HG02884 (cell line): ENCODE measurements around the gene ELFN1.

Experiments used
- ATAC-seq: cut with Tn5 transposase; IDR thresholded peaks from one replicate; pipeline ENCODE4 v1.9.1; 2021; ENCODE audit warnings: mild to moderate bottlenecking, moderate library complexity; ENCODE audit not compliant: unreplicated experiment

The ELFN1 gene

DNA sequence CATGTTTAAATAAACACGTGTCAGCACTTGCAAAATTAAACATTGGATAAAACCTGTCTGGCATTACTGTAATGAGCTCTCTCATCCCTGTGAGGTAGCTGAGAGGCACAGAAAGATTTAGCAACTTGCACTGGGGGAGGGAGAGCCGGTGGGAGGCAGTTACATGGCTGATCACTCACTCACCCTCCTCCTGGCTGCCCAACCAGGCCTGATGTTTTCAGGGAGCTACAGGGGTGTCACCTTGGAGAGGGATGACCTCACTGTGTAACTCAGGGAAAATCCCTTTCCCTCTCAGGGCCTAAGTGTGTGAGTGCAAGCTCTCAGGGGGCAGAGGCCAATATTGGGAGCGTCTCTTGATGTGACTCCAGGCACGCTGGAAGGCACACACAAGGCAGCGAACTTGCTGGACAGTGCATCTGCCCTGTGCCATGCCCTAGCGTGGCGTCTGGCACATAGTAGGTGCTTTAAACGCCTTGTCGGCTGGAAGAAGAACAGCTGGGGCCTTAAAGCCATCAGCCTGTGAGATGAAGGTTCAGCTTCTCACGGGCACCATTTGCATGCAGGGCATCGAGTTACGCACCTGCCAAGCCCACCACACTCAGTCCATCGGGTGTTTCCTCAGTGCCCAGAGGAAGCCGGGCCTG lies 51.1 kb downstream of the ELFN1 start:
- ATAC-seq, result no peak

DNA sequence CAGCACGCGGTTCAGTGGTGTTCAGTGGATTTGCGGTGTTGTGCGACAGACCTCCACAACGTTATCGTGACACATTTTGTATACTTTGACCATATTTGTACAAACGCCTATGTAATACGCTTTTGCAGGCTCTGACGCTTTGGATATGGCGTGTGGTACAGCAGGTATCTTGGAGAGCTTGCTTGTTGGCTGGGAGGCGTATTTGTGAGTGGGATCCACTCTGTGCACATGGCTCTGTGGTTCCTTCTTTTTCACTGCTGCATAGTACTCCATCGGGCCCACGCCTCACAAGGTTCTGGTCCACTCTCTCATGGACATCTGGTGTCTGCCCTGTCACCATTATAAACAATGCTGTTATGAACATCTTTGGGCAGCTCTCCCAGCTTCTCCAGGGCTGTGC lies 53.2 kb downstream of the ELFN1 start:
- no peak for ATAC-seq

DNA sequence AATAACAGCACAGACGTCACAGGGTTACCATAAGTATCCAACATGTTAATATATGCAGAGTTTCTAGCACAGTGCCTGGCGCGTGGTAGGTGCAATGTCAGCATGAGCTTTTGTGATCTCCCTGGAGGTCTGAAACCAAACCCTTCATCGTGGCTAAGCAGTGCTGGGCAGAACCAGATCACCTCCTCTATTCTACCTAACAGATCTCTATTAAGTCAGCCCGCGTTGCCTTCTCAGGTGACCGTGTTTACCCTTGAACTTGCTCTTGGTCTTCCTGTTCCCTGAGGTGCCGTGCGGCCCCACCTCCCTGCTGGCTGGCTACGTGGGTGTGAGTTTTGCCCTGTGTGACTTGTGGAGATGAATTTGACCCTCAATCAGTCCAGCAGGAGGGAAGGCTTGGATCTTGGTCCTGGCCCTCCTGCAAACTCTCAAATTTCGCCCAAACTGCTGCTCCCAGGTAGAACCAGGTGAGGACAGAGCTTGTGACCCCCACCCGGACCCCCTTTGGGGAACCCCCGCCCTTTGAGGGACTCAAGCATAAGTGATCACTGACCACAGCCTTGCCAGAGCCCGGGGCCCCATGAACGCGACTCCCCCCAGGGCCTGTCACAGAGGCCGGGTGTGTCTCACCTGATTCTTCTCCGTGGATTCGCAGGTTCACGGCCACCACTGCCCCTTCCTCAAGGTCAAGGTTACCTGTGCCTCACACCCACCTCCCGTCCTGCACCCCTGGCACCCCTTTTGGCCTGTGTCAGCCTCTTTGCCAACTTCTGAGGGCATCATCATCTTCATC lies 54.2 kb downstream of the ELFN1 start:
- no peak for ATAC-seq

DNA sequence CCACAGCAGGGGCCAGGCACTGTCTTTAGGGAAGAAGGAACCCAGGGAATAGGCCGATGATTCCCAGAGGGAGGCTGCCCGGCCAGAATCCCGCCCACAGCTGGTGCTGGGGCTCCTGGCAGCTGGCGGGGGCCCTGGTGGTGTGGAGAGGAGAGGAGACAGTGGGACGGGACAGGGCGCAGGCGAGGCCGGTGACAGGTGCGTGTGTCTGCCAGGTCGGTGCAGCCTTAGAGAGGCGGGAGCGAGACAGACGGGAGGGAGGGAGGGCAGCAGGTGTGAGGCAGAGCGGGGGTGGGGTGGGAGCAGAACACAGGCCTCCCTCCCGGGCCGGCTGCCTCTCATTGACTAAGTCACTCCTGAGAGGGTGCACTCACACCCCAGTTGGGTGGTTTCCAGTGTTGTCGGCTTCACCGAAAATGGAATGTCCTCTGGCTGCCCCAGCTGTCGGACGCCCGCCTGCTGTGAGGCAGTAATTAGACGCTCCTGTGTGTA lies 55.2 kb downstream of the ELFN1 start:
- no peak for ATAC-seq

DNA sequence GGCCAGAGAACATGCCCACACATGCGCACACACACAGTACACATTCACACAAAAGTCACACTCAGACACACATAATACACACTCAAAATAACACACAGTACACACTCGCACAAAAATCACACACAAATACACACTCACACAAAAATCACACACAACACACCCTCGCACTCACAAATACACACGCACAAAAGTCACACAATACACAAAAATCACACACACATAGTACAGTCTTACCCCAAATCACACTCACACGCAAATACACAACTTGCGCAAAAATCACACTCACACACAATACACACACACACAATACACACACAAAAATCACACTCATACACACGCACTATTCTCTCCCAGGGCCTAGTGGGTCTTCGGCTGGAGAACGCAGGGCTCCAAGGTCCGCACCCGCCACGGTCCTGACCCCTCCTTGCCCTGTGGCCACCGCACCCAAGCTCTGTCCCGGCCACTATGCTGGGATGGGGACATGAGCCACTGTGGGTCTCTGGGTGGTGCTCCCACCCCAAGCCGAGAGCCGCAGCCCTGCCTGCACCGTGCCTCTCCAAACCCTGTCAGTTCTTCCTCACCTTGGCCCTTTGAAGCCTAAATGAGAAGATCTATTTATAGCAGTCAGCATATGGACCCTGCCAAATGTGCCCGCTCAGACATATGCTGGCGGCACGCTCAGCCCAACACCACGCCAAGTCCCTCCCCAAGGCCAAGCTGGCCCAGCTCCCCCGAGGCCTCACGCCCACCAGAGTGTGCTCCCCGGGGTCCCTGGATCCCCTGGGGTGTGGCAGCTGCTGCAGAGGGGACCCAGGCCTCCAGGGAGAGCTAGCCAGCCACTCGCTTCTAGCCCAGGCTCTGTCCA lies 55.9 kb downstream of the ELFN1 start:
- ATAC-seq, result no peak

DNA sequence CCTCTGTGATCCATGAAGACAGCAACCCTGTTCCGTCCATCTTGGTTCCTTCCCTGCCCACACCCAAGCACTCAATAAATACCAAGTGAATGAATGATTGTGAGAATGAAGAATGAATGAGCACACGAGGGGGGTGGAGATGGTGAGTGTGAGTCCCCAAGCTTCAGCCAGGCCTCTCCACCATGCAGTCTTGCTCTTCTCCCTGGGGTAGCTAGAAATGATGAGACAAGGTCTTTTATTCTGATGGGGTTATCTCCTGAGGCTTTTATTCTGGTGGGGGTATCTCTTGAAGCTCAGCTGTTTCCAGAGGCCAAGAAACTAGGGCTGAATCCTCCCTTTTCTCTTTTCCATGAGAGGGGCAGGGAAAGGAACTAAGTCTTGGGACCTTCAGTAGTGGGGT lies 57.0 kb downstream of the ELFN1 start:
- ATAC-seq, result no peak

DNA sequence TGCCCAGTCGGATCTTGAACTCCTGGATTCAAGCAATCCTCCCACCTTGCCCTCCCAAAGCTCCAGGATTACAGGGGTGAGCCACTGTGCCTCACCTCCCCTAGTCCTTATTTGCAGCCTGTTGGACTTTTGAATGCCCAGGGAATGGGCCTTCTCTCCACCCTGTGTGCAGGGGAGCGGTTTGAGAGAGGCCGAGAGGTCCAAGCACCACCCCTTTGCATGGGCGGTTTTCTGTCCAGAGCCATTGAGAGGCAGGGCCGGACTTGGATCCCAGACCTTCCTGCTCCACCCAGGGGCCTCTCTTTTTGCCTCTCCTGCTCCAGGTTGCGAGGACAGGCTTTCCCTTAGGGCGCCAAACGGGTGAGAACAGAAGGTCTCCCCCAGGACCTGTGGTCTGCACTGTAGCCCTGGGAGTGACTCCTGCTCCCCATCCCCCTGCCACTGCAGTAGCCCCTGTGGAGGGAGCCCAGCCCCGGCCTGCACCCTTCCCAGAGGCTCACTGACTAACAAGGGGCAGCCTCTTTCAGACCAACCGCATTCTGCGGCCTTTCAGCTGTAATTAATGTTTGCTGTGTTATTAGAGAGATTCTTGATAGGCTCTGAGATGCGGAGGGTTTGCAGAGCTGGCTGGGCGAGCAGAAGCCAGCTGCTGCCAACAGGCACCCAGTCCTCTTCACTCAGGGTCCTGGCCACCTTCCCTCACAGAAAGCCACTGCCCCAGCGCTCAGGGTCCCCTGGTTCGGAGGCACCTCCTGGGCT lies 57.9 kb downstream of the ELFN1 start:
- ATAC-seq, result no peak

DNA sequence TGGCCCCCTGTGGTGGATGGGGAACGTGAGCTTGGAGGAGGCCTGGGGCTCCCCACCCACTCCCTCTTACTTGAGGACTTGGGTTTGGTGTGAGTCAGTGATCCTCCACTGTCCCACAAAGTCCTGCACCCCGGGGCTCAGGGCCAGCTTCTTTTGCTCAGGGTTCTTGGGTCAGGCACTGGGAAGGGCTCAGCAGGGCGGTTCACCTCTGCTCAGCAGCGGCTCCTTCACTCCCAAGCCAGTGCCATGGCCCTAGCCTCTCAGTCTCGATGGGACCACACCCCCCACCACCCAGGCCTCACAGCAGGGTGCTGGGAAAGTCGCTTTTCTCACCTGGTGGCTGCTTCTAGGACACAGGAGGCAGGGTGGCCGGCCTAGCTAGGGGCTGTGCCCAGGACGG lies 59.1 kb downstream of the ELFN1 start:
- ATAC-seq, result no peak

DNA sequence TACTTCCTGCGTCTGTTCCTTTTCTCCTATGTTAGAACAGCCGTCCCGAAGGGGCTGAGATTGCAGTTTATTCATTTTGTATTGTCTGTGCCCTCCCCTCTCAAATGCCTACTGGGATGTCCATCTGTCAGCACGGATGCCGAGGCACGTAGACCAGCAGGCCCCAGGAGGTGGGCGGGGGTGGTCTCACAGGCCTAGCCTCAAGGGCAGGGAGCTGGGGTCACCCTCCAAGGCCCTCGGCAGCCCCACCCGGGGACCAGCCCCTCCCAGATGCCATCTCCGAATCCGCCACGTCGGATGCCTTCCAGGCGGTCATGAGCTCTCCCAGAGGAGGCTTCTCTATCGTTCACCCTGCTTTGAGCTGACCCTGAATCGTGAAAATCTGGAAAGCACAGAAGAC lies 59.7 kb downstream of the ELFN1 start:
- ATAC-seq, result no peak

DNA sequence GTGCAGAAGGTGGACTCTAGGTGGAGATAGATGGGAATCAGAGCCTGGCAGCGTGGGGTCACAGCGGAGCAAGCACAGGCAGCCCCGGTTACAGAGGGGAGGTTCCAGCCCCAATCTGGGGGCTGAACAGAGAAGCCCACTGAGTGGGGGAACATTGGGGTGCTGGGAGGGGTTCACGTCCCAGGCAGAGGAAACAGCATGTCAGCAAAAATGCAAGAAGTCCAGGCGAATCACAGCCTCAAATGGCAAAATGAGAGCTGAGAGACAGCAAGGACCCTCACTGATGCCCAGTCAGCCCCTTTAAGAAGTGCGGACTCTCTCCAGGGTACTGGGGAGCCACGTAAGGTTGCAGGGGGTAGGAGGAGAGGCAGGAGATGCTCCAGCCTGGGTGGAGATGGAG lies 62.0 kb downstream of the ELFN1 start:
- ATAC-seq, result no peak

DNA sequence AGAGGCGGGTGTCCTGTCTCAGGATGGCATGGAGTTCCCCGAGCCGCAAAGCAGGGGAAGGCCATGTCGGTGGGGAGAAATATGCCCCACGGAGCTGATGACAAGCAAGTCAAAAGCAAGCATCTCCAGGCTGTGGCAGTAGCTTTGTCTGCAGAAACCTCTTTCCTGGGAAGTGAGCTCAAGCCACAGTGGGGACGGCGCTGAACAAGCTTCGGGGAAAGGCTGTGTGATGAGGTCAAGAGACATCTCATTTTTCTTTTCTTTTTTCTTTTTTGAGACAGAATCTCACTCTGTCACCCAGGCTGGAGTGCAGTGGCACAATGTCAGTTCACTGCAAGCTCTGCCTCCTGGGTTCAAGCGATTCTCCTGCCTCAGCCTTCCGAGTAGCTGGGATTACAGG lies 62.6 kb downstream of the ELFN1 start:
- ATAC-seq, result no peak

DNA sequence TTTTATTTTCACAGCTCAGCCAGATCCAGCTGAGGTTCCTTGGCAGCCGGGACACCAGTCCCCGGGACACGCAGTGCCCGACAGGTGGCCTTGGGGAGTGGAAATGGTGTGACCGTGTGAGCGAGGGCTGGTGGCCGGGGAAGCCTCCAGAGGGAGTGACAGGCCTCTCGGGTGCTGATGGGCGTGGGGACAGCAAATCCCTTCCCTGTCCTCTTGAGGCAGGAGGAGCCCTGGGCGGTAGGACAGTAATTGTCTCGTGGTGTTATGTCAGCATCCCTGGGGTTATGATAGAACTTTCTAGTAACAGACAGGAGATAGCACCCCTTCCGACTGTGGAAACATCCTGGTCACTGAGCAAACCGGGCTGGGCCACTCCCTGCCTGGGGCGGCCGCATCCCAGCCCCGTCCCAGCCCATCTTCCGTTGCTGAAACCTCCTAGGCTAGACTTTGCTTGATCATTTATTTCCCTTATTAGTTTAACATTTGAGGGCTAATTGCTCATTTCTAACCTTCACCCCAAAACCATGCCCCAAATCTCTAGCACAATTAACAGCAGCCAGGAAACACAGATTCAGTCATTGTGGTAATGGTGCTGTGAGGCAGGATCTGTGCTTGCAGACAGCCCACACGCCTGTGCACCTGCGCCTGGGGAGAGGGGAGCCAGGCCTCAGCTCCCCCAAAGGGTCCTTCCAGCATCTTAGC lies 63.3 kb downstream of the ELFN1 start:
- ATAC-seq, result no peak

DNA sequence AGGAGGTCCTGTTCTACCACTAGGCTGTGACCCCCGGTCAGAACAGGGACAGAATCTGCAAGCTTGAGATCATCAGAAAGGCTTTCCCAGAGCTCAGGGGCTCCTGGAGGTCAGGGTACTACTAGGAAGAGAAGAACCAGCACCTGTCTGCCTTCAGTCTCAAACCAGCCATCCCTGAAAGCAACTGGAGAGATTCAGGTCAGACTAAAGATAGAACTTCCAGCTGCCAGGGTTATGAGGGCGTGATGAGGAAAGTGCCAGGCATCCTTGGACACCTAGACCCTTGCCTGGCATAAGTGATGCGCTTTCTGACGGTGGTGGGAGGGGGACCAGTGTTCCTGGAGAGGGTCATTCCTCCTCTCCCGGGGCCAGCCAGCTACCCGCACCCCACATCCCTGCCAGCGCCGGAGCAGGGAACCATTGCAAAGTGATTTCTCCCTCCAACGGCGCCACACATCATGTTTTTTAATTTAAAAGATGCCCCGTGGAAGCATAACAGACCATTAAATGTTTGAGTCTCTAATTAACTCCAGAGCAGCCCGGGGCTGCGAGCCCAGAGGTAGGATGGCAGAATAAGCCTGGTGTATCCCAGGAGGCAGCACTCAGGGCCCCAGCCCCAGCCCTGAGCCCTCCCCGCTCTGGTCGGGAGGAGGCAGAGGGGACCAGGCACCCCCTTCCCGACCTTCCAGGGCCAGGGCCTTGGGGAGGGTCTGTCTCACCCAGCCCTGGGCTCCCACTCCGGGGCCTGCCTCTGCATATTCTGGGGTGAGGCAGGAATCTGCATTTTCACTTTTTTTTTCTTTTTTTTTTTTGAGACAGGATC lies 64.0 kb downstream of the ELFN1 start:
- ATAC-seq, result no peak

DNA sequence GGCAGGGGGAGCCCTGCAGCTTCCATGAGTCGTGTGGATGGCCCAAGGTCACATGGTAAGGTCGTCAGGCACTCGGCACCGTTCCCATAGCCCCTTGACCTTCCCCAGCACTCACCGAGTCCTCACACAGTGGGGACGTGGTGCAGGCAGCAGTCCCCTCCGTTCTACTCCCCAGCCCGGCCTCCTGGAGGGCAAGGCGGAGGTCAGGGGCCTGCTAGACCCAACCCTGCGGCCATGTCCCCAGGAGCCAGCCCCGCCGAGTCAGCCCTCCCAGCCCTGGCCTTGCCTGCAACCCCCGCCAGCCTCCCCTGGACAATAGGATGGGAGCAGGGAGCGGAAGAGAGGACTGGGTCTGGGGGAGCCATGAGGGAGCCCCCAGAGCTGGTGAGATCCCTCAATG lies 65.2 kb downstream of the ELFN1 start:
- ATAC-seq, result no peak

DNA sequence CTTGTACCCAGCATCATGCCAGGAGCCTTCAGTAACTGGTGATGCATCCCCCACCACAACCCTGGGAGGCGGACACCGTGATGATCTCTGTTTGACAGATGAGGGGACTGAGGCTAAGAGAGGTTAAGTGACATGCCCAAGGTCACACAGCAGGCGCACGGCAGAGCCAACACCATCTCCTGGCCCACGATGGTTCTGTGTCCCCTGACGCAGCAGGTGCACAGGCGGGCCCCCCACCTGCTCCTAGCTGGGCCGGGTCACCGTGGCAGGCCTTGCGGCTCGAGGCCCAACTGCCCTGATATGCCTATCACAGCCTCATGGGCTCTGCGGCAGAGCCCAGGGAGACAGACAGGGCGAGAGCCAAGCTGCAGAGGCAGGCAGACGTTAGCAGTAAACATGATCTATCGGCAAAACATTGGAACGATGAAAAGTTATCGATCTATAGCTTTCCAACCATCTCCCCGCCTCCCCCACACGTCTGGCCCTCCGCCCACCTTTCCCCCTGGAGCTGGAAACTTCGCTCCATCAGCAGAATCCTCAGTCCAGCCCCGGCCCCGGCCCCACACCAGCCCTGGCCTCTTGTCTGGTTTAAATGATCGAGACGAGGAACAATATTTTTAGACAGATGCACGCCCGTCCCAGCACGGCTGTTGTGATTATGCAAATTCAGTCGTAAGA lies 65.9 kb downstream of the ELFN1 start:
- no peak for ATAC-seq

DNA sequence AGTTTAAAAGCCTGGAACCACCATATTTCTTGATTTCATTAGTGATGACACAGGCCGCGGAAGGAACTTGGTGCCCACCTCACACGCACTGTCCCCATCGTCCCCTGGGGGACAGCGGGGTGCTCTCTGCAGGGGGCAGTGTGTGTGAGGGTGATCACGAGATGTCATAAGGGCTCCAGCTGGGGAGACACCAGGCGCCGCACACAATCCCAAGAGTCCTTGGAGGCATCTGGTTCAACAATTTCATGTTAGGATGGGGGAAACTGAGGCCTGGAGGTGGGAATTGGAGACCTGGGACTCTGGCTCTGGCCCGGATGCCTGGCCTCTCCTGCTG lies 66.4 kb downstream of the ELFN1 start:
- no peak for ATAC-seq

DNA sequence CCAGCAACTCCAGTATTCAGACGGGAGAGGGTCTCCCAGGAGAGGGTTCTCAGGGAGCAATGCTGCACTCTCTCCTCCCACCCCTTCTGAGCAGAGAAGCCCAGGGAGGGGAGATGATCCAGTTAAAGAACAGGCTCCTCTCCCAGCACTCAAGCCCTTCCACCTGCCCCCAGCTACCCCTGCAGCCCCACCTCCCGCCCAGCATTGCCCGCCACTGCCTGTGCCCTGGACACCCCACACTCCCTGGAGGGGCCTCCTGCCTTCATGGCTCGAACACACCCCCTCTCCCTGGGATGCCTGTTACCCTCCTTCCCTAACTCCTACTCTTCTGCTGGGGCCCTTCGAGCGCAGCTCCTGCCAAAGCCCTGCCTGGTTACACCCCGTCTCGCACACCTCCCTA lies 66.8 kb downstream of the ELFN1 start:
- no peak for ATAC-seq

DNA sequence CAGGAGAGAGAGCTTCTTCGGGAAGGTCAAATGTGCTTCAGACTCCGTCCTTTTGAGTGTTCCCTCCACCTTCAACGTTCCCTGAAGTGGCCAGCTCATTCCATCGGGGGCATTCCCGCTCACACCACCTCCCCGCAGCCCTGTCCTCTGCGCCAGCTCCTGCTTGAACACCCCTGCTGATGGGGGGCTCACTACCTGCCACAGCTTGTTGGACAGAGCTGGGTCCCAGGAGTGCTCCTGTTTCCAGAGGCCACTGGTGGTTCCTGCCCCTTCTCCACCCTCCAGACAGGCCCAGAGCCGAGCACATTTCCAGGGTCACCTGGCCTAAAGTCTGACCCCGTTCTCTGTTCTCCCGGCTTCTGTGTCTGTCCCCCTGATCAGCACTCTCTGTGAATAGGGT lies 67.4 kb downstream of the ELFN1 start:
- ATAC-seq, result no peak

DNA sequence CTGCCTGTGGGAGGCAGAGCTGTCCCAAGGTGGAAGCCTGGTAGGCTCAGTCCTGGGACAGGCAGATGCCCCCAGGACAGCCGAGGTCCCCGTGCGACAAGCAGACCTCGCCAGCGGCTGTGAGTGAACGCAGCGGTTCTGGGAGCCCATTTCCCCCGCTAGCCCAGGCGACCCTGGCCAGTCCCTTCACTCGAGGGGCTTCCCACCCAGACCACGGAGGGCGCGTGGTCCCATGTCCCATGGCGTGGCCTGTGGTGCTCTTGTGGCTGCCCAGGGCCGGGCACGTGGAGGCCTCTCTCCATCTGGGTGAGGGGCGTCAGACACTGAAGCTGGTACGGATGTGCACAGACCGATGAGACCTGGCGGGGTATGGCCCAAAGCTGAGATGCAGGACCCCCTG lies 67.9 kb downstream of the ELFN1 start:
- ATAC-seq, result no peak
